T-helper 17 cell (primary cell): ENCODE results near the gene ODAD3. TPM values are rescaled to one million over a fixed set of nuclear protein-coding genes. Genes with fewer than 3 reads are reported as not detected.
A peak's percentile ranks its signal among the peaks of the same experiment; 100 is the strongest.
"Not testable (repeated sequence)": the region's sequence is repeated elsewhere in the genome, so short reads cannot be mapped to it uniquely, and the experiment has no call there.

Source experiments
- ATAC-seq: fragments of 150-1000 bp; cut with Tn5 transposase; 2 replicates; pipeline ENCODE4 v1.10.0; 2021; ENCODE audit warnings: mild to moderate bottlenecking, moderate library complexity
- DNase-seq, 3 donors: peaks; one replicate each; pipeline versions ENCODE4 v3.0.0 to v3.0.0-alpha.2; 2020 to 2021
- H3K9me3 ChIP-seq: one replicate; pipeline ENCODE4 v1.7.0; 2013; ENCODE audit warnings: low read length, mild to moderate bottlenecking; ENCODE audit not compliant: control insufficient read depth, poor library complexity, severe bottlenecking
- H3K27ac Mint-ChIP-seq: one replicate; pipeline ENCODE4 v1.8.0; 2022; ENCODE audit warnings: mild to moderate bottlenecking, moderate library complexity, mixed read lengths
- H3K27me3 Mint-ChIP-seq: one replicate; pipeline ENCODE4 v1.8.0; 2022; ENCODE audit warnings: mixed read lengths
- H3K36me3 Mint-ChIP-seq: one replicate; pipeline ENCODE4 v1.8.0; 2022; ENCODE audit warnings: low read depth, mixed read lengths
- H3K4me1 Mint-ChIP-seq: one replicate; pipeline ENCODE4 v1.8.0; 2022; ENCODE audit warnings: mild to moderate bottlenecking, mixed read lengths
- H3K4me3 Mint-ChIP-seq: one replicate; pipeline ENCODE4 v1.8.0; 2022; ENCODE audit warnings: mild to moderate bottlenecking, moderate library complexity, mixed read lengths
- total RNA-seq, 4 donors: library from RNA in 2 of 4; stranded (reverse) in 2 of 4; gene quantifications; one replicate each; pipeline ENCODE4 v1.2.3 and lab custom pipeline; 2022 to 2026

The ODAD3 gene
- total RNA-seq, 2 donors from 2014 or later = not detected

DNA sequence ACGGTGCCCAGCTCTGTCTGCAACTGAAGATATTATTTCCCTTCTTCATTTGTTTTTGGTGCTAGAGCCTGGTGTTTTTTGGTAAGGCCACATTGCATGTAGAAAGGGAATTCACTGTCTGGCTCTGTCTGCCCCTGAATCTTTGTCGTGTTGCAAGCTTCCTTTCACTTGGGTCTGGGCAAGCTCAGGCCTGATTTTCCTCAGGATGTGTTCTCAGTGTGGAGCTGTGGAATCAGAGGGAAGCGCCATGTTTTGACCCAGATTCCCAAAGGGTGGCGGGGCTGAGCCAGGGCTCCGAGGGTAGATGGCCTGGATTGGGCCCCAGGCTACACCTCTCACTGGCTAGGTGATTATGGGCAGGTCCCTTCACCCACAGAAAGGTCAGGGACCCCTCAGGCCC, 9.1 kb upstream of the ODAD3 start:
- Mint-ChIP-seq H3K27me3 (no peaks in the 10 kb centered on the region), H3K4me1 (peaks cover 17% of the 10 kb centered on the region), H3K36me3 (peaks cover 8% of the 10 kb centered on the region), H3K27ac (no peak overlapping the region), H3K4me3 (no peak overlapping the region)
- H3K9me3 ChIP-seq = no peaks in the 10 kb centered on the region
- DNase-seq (no peak), ATAC-seq (no peak)

DNA sequence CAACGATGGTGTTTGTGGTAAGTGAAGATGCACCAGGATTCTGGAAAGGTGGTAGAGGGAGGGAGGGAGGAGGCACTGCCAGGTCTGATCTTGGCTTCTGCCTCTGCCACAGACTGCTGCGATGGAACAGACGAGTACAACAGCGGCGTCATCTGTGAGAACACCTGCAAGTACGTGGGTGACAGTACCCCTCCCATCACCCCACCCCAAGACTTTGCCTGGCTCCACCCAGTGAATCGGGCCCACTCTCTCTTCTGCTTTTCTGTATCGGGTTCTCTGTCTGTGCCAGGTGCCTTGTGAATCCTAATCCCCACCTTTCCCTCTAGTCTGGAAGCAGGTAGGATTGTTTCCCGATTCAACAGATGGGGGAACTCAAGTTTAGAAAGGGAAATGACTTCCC, 3.0 kb upstream of the ODAD3 start:
- H3K27ac Mint-ChIP-seq = peak overlapping the region; percentile 91

DNA sequence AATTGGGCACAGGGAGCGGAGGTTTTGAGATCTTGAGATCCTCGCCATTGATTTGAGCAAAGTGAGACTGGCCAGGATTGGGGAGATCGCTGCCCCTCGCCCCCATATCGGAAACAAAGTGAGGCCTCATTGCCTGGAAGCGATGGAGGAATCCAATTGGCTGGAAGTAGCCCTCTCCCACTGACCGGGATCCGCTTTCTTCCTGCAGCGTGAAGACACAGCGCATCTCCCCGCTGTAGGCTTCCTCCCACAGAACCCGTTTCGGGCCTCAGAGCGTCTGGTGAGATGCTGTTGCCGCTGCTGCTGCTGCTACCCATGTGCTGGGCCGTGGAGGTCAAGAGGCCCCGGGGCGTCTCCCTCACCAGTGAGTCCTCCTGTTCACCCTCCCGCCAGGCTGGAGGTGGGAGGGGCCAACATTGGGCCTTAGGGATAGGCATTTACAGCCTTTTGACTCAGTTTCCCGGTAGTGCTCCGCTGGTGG, 952 bp upstream of the ODAD3 start:
- peak overlapping the region; percentile 91 for H3K27ac Mint-ChIP-seq
- no peaks in the 10 kb centered on the region for H3K27me3 Mint-ChIP-seq
- H3K9me3 ChIP-seq = no peaks in the 10 kb centered on the region
- H3K4me1 Mint-ChIP-seq = peaks cover 12% of the 10 kb centered on the region
- H3K36me3 Mint-ChIP-seq = peaks cover 2% of the 10 kb centered on the region
- DNase-seq = no peak
- no peak for ATAC-seq
- peak overlapping the region; percentile 99 for H3K4me3 Mint-ChIP-seq

More for the DNA sequence above, 3.0 kb upstream of the ODAD3 start:
- Mint-ChIP-seq H3K27me3 (no peaks in the 10 kb centered on the region), H3K36me3 (peaks cover 8% of the 10 kb centered on the region), H3K4me1 (peaks cover 20% of the 10 kb centered on the region), H3K4me3 (peak overlapping the region; percentile 56)
- ATAC-seq = no peak
- DNase-seq = no peak
- H3K9me3 ChIP-seq = no peaks in the 10 kb centered on the region

DNA sequence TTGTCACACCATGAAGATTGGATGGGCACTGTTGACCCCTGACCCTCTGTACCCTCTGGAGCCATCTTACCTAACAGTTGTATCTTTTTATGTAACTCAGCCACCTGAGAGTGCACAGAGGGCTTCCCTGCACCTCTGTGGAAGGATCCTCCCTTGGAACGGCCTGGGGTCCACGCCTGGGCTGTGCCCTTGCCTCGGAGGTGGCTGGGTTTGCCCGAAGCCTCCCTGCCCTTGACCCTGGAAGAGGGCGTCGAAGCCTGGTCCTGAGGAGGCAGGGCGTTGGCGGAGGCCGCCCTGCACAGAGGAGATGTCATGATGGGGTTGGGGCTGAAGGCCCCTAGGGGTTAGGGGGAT, 241 bp downstream of the ODAD3 start:
- Mint-ChIP-seq H3K27me3 (no peaks in the 10 kb centered on the region), H3K36me3 (peaks cover 2% of the 10 kb centered on the region), H3K27ac (peak overlapping the region; percentile 91), H3K4me3 (peak overlapping the region; percentile 99), H3K4me1 (peaks cover 8% of the 10 kb centered on the region)
- no peaks in the 10 kb centered on the region for H3K9me3 ChIP-seq
- DNase-seq = no peak
- ATAC-seq = peak; percentile 8

DNA sequence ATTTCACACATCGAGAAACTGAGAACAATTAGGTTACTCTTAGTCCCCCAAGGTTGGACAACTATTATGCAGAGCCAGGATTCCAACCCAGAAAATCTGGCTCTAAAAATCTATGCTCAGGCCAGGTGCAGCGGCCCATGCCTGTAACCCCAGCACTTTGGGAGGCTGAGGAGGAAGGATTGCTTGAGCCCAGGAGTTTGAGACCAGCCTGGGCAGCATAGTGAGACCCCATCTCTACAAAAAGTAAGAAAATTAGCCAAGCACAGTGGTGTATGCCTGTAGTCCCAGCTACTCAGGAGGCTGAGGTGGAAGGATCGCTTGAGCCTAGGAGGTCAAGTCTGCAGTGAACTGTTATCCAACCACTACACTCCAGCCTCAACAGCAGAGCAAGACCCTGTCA, 1.4 kb downstream of the ODAD3 start:
- ATAC-seq, H3K4me1 Mint-ChIP-seq, H3K27me3 Mint-ChIP-seq, H3K36me3 Mint-ChIP-seq, H3K9me3 ChIP-seq, DNase-seq: not testable (repeated sequence)
- peak overlapping the region; percentile 91 for H3K27ac Mint-ChIP-seq
- H3K4me3 Mint-ChIP-seq = peak overlapping the region; percentile 36

DNA sequence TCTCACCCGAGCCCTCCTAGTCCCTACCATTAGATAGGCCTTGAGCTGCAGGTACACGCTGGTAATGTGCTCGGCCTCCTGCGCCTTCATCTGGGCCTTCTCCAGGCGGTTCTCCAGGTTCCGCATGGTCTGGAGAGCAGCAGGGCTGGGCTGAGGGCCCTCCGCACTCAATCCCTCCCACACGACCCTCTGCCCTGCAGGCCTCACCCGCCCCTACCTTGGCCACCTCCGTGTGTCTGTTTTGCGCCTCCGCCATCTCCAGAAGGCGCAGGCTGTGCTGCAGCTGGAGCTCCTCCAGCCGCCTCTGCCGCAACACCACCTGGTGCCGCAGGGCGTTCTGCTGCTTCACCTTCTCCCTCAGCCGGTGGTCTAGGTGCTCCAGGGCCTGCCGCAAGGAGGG, 8.3 kb downstream of the ODAD3 start:
- no peaks in the 10 kb centered on the region for H3K9me3 ChIP-seq
- Mint-ChIP-seq H3K4me1 (peaks cover 22% of the 10 kb centered on the region), H3K27ac (no peak overlapping the region), H3K27me3 (peaks cover 18% of the 10 kb centered on the region), H3K4me3 (no peak overlapping the region), H3K36me3 (peaks cover 2% of the 10 kb centered on the region)
- ATAC-seq = no peak
- DNase-seq = no peak

DNA sequence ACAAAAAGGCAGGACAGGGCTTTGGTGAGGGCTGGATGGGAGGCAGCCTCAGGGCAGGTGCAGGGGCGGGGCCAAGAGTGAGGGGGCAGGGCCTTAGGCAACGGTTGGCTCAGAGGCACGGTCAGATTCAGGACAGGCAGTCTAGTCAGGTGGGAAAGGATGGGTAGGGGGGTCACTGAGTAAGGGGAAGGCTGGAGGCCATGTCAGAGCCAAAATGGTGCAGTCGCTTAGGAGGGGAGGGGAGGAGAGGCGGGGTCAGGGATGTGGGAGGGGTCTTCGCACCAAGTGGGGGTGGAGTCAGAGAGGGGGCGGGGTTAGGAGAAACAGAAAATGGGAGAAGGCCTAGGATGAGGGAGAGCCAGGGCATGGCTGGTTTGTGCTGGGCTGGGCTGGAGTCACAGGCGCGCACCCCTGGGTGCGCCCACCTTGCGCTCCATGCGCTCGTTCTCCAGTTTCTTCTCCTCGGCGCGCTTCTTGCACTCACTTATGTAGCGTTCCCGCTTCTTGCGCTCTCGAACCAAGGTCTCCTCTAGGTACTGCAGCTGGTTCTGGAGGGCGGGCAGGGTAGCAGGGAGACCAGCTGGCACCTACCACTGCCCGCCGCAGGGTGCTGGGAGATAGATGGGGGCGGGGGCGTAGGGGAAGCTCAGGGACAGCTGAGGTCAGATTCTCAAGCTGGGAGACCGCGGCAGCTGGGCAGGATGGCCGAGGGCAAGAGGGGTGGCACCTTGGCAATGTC, 9.0 kb downstream of the ODAD3 start:
- H3K4me1 Mint-ChIP-seq = peaks cover 28% of the 10 kb centered on the region
- DNase-seq (no peak), ATAC-seq (no peak)
- peaks cover 2% of the 10 kb centered on the region for H3K36me3 Mint-ChIP-seq
- H3K4me3 Mint-ChIP-seq = no peak overlapping the region
- peaks cover 26% of the 10 kb centered on the region for H3K27me3 Mint-ChIP-seq
- no peak overlapping the region for H3K27ac Mint-ChIP-seq
- H3K9me3 ChIP-seq = no peaks in the 10 kb centered on the region

DNA sequence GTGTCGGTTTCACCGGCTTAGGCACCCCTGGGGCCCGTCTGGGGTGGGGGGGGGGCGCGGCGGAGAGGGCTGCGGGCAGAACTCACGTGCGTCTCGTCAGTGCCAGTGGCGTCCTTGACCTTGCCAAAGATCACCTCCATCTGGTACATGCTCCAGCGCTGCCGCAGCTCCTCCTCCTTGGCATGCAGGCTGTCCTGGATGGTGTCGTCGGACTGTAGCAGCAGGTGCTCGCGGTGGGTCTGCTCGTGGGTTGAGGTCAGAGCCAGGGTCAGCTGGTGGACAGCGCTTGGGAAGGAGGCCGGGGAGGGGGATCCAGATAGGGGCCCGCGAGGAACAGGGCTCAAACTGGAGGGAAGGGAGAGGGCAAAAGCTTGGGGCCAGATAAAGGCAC, 11.1 kb downstream of the ODAD3 start:
- no peak for ATAC-seq
- peaks cover 34% of the 10 kb centered on the region for H3K4me1 Mint-ChIP-seq
- no peak for DNase-seq
- H3K27ac Mint-ChIP-seq = no peak overlapping the region
- H3K4me3 Mint-ChIP-seq = no peak overlapping the region
- H3K27me3 Mint-ChIP-seq = peaks cover 39% of the 10 kb centered on the region
- H3K36me3 Mint-ChIP-seq = peaks cover 2% of the 10 kb centered on the region
- H3K9me3 ChIP-seq = no peaks in the 10 kb centered on the region

- DNase-seq = no peak
- H3K36me3 Mint-ChIP-seq = peaks cover 2% of the 10 kb centered on the region
- no peak for ATAC-seq
- H3K4me1 Mint-ChIP-seq = peaks cover 37% of the 10 kb centered on the region
- H3K27me3 Mint-ChIP-seq = peaks cover 40% of the 10 kb centered on the region
- H3K9me3 ChIP-seq = no peaks in the 10 kb centered on the region
- H3K27ac Mint-ChIP-seq = no peak overlapping the region
- peak overlapping the region; percentile 90 for H3K4me3 Mint-ChIP-seq
Measured at GRCh38 chr19:11423164-11423790, 11.6 kb downstream of the ODAD3 start.

DNA sequence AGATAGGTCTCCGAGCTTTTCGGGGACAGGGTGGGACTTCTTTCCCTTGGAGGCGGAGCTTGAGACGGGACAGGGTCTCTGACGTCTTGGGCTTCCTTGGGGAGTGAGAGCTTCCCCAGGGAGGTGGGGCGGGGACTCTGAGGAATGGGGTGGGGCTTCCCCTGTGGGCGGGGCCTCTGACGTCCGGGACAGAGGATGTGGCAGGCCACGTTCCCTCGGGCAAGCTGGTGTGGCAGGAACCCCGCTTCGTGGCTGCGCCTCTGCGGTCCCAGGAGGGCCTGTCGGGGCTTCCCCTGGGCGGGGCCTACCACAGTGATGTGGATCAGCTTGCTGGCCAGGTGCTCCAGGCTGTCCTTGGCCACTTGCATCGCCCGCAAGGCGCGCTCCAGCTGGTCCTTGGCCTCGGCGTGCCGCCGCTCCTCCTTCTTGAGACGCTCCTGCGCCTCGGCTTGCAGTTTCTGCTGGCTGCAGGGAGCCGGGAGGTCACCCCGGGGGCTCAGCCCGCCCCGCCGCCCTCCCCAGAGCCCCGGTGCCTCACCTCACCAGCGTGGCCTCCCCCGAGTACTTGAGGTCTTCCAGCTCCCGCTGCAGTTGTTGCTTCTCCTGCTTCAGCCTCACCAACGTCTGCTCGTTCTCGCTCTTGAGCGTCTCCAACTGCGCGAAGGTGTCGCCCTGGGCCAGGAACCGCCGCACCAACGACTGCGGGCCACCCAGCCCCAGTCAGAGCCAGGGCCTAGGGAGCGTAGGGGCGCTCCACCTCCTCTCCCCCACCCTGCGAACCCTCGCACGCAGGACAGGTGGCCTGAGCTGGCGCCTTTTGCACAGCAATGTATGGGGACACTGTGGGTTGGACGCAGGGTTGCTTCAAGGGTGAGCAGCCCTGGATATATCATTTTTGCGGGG, 12.5 kb downstream of the ODAD3 start:
- peaks cover 46% of the 10 kb centered on the region for H3K27me3 Mint-ChIP-seq

GRCh38 chr19:11421371-11422098, 13.4 kb downstream of the ODAD3 start:
- H3K36me3 Mint-ChIP-seq = peaks cover 2% of the 10 kb centered on the region
- peaks cover 39% of the 10 kb centered on the region for H3K4me1 Mint-ChIP-seq
- peak; percentile 52 for ATAC-seq
- H3K4me3 Mint-ChIP-seq = peak overlapping the region; percentile 90
- peak in 1 of 3 donors; percentile 23 for DNase-seq
- peaks cover 55% of the 10 kb centered on the region for H3K27me3 Mint-ChIP-seq
- H3K27ac Mint-ChIP-seq = no peak overlapping the region
- H3K9me3 ChIP-seq = no peaks in the 10 kb centered on the region

More for the DNA sequence above, 12.5 kb downstream of the ODAD3 start:
- H3K4me3 Mint-ChIP-seq = peak overlapping the region; percentile 90
- DNase-seq (peak; percentile 43 to 54 (median 53)), ATAC-seq (peak; percentile 84)
- H3K27ac Mint-ChIP-seq = no peak overlapping the region
- H3K36me3 Mint-ChIP-seq = peaks cover 2% of the 10 kb centered on the region
- peaks cover 39% of the 10 kb centered on the region for H3K4me1 Mint-ChIP-seq
- no peaks in the 10 kb centered on the region for H3K9me3 ChIP-seq

- Mint-ChIP-seq H3K4me1 (peaks cover 39% of the 10 kb centered on the region), H3K4me3 (peak overlapping the region; percentile 90), H3K27ac (no peak overlapping the region), H3K36me3 (peaks cover 2% of the 10 kb centered on the region), H3K27me3 (peaks cover 63% of the 10 kb centered on the region)
- DNase-seq (no peak), ATAC-seq (no peak)
- no peaks in the 10 kb centered on the region for H3K9me3 ChIP-seq
Measured at GRCh38 chr19:11420429-11421370, 14.2 kb downstream of the ODAD3 start.
